Neural cell (in vitro differentiated cells): ENCODE measurements around the gene RIC3. TPM values are rescaled to one million over a fixed set of nuclear protein-coding genes. Genes with fewer than 3 reads are reported as not detected.

Source experiments
- H2AFZ ChIP-seq: fragments of 200-600, 300-800 bp; sonication (generic), shearing (Covaris generic); 2 replicates; pipeline ENCODE4 v1.6.0; 2014; ENCODE audit warnings: low read depth, mild to moderate bottlenecking, antibody characterized with exemption, low read length, moderate library complexity
- H3F3A ChIP-seq: fragments of 200-600 bp; shearing (Covaris generic); 2 replicates; pipeline ENCODE4 v1.6.1; 2016; ENCODE audit warnings: mild to moderate bottlenecking, moderate library complexity, mixed read lengths, antibody characterized with exemption, low read length; ENCODE audit not compliant: insufficient read depth, poor library complexity, severe bottlenecking
- H3K27ac ChIP-seq: fragments of 200-600, 300-800 bp; sonication (generic), shearing (Covaris generic); 2 replicates; pipeline ENCODE4 v1.5.1; 2014; ENCODE audit warnings: mild to moderate bottlenecking, low read length, moderate library complexity
- H3K27me3 ChIP-seq: fragments of 300-800, 200-600 bp; sonication (generic), shearing (Covaris generic); 2 replicates; pipeline ENCODE4 v1.6.0; 2014; ENCODE audit warnings: mild to moderate bottlenecking, low read depth, low read length, moderate library complexity; ENCODE audit not compliant: insufficient read depth
- H3K36me3 ChIP-seq: fragments of 300-800, 200-600 bp; sonication (generic), shearing (Covaris generic); 2 replicates; pipeline ENCODE4 v1.5.1; 2014; ENCODE audit warnings: mild to moderate bottlenecking, antibody characterized with exemption, low read length, moderate library complexity; ENCODE audit not compliant: insufficient read depth
- H3K4me2 ChIP-seq: fragments of 300-800, 200-600 bp; sonication (generic), shearing (Covaris generic); 2 replicates; pipeline ENCODE4 v1.6.0; 2014; ENCODE audit warnings: mild to moderate bottlenecking, low read length
- H3K4me3 ChIP-seq: fragments of 300-800, 200-600 bp; sonication (generic), shearing (Covaris generic); 2 replicates; pipeline ENCODE4 v1.5.1; 2014; ENCODE audit warnings: mild to moderate bottlenecking, low read length, moderate library complexity
- H3K79me2 ChIP-seq: fragments of 200-600 bp; shearing (Covaris generic); replicated peaks from 2 replicates; pipeline ENCODE4 v1.6.0; 2014; ENCODE audit warnings: mild to moderate bottlenecking, low read length, moderate library complexity; ENCODE audit not compliant: insufficient read depth
- H3K9ac ChIP-seq: fragments of 300-800, 200-600 bp; sonication (generic), shearing (Covaris generic); 2 replicates; pipeline ENCODE4 v1.6.1; 2016; ENCODE audit warnings: mild to moderate bottlenecking, low read length, mixed read lengths
- H3K9me2 ChIP-seq: fragments of 200-600 bp; shearing (Covaris generic); 2 replicates; pipeline ENCODE4 v1.6.1; 2016; ENCODE audit warnings: mild to moderate bottlenecking, low read length, mixed read lengths; ENCODE audit not compliant: insufficient read depth
- H3K9me3 ChIP-seq: fragments of 200-600, 300-800 bp; sonication (generic), shearing (Covaris generic); 2 replicates; pipeline ENCODE4 v1.6.1; 2016; ENCODE audit warnings: mild to moderate bottlenecking, mixed run types, low read length, moderate library complexity, mixed read lengths
- H4K20me1 ChIP-seq: fragments of 200-600 bp; shearing (Covaris generic); 2 replicates; pipeline ENCODE4 v1.6.1; 2016; ENCODE audit warnings: mild to moderate bottlenecking, mixed run types; ENCODE audit not compliant: insufficient read depth
- EP300 ChIP-seq: fragments of 450-650 bp; conservative IDR thresholded peaks from 2 replicates; pipeline ENCODE4 v1.6.1; 2014; ENCODE audit warnings: antibody characterized with exemption, mild to moderate bottlenecking, moderate library complexity; ENCODE audit not compliant: poor library complexity, severe bottlenecking
- EZH2 ChIP-seq: fragments of 200-600, 300-800 bp; shearing (Covaris generic), sonication (generic); IDR thresholded peaks from 2 replicates; pipeline ENCODE4 v1.6.1; 2014; ENCODE audit warnings: antibody characterized with exemption, low read length, borderline replicate concordance, mild to moderate bottlenecking; ENCODE audit not compliant: insufficient read depth, poor library complexity, severe bottlenecking
- MXI1 ChIP-seq: fragments of 450-650 bp; conservative IDR thresholded peaks from 2 replicates; pipeline ENCODE4 v1.6.1; 2014; ENCODE audit warnings: antibody characterized with exemption, mild to moderate bottlenecking; ENCODE audit not compliant: poor library complexity, severe bottlenecking
- POLR2AphosphoS5 ChIP-seq: IDR thresholded peaks from 2 replicates; pipeline ENCODE4 v1.6.1; 2012
- RAD21 ChIP-seq: fragments of 450-650 bp; conservative IDR thresholded peaks from 2 replicates; pipeline ENCODE4 v1.6.1; 2014; ENCODE audit warnings: antibody characterized with exemption, mild to moderate bottlenecking, moderate library complexity
- SMC3 ChIP-seq: fragments of 450-650 bp; conservative IDR thresholded peaks from 2 replicates; pipeline ENCODE4 v1.6.1; 2014; ENCODE audit warnings: antibody characterized with exemption, mild to moderate bottlenecking, moderate library complexity; ENCODE audit not compliant: poor library complexity
- TAF1 ChIP-seq: IDR thresholded peaks from 2 replicates; pipeline ENCODE4 v1.6.1; 2012; ENCODE audit warnings: low read depth
- polyA plus RNA-seq: library from polyadenylated mRNA; depleted of rRNA; stranded (reverse); fragments of >200 nt; gene quantifications from 2 replicates; pipeline ENCODE4 v1.2.3, GENCODE V29; 2014
- TF ChIP-seq, protein P1 (sequence below): fragments of 450-650 bp; IDR thresholded peaks from 2 replicates; pipeline ENCODE4 v1.5.1; 2014; ENCODE audit warnings: antibody characterized with exemption, mild to moderate bottlenecking, moderate library complexity; ENCODE audit not compliant: poor library complexity, severe bottlenecking
- TF ChIP-seq, protein P2 (sequence below): IDR thresholded peaks from 2 replicates; pipeline ENCODE4 v1.6.1; 2012; ENCODE audit warnings: borderline replicate concordance

RIC3 gene
- polyA plus RNA-seq, 1 donor from 2014 or later: 94.5 TPM

DNA sequence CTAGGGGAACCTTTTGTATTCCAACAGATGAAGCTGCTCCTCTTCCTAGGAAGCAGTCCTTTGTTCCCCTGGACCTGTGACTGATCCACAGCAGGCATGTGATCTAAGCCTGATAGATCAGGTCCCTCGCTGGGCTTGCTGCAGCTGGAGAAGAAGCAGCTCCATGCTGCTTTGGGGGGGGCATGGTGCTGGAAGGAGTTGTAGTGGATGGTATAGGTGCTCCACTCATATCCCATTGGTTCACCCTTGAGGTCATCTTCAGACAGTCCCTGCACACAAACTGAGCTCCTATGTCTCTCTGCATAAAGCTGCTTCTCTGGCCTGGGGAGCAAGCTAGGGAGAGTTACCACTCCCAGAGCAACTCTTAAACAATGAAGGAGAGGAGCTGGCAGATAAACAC is 9.5 kb upstream of the RIC3 start:
- Histone ChIP-seq H3K4me3 (no peak overlapping the region), H4K20me1 (no peaks in the 10 kb centered on the region), H3K27me3 (no peaks in the 10 kb centered on the region), H3K9ac (no peak overlapping the region), H3K9me3 (peaks cover 2% of the 10 kb centered on the region), H3F3A (no peaks in the 10 kb centered on the region), H2AFZ (no peak overlapping the region), H3K36me3 (no peaks in the 10 kb centered on the region), H3K79me2 (no peaks in the 10 kb centered on the region), H3K27ac (no peak overlapping the region), H3K9me2 (no peaks in the 10 kb centered on the region), H3K4me2 (no peak overlapping the region)
- no peak for TF ChIP-seq RAD21
- no peak for TF ChIP-seq EP300
- no peak for TF ChIP-seq SMC3
- TF ChIP-seq, protein P1, sequence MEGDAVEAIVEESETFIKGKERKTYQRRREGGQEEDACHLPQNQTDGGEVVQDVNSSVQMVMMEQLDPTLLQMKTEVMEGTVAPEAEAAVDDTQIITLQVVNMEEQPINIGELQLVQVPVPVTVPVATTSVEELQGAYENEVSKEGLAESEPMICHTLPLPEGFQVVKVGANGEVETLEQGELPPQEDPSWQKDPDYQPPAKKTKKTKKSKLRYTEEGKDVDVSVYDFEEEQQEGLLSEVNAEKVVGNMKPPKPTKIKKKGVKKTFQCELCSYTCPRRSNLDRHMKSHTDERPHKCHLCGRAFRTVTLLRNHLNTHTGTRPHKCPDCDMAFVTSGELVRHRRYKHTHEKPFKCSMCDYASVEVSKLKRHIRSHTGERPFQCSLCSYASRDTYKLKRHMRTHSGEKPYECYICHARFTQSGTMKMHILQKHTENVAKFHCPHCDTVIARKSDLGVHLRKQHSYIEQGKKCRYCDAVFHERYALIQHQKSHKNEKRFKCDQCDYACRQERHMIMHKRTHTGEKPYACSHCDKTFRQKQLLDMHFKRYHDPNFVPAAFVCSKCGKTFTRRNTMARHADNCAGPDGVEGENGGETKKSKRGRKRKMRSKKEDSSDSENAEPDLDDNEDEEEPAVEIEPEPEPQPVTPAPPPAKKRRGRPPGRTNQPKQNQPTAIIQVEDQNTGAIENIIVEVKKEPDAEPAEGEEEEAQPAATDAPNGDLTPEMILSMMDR: no peak
- no peak for TF ChIP-seq TAF1
- TF ChIP-seq, protein P2, sequence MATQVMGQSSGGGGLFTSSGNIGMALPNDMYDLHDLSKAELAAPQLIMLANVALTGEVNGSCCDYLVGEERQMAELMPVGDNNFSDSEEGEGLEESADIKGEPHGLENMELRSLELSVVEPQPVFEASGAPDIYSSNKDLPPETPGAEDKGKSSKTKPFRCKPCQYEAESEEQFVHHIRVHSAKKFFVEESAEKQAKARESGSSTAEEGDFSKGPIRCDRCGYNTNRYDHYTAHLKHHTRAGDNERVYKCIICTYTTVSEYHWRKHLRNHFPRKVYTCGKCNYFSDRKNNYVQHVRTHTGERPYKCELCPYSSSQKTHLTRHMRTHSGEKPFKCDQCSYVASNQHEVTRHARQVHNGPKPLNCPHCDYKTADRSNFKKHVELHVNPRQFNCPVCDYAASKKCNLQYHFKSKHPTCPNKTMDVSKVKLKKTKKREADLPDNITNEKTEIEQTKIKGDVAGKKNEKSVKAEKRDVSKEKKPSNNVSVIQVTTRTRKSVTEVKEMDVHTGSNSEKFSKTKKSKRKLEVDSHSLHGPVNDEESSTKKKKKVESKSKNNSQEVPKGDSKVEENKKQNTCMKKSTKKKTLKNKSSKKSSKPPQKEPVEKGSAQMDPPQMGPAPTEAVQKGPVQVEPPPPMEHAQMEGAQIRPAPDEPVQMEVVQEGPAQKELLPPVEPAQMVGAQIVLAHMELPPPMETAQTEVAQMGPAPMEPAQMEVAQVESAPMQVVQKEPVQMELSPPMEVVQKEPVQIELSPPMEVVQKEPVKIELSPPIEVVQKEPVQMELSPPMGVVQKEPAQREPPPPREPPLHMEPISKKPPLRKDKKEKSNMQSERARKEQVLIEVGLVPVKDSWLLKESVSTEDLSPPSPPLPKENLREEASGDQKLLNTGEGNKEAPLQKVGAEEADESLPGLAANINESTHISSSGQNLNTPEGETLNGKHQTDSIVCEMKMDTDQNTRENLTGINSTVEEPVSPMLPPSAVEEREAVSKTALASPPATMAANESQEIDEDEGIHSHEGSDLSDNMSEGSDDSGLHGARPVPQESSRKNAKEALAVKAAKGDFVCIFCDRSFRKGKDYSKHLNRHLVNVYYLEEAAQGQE: no peak

DNA sequence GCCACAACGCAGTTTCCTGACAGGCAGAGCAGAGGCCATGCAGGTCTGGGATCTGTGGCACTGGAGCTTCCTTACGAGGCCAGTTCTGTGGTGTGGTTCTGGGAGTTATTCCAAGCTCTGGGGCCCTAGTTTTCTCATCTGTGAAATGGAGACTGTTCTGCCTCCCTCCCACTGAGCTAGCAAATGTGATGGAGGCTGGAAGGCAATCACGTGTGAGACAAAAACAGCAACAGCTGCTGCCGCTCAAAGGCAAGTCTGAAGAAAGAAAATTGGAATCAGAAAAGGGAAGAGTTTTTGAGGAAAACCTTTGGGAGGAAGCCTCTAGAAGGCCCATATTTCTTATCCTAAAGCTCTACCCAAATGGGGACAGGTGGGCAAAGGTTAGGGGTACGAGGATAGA is 8.3 kb upstream of the RIC3 start:
- Histone ChIP-seq H3K4me2 (no peak overlapping the region), H3K79me2 (no peaks in the 10 kb centered on the region), H4K20me1 (no peaks in the 10 kb centered on the region), H3F3A (no peaks in the 10 kb centered on the region), H3K27me3 (no peaks in the 10 kb centered on the region), H2AFZ (no peak overlapping the region), H3K27ac (no peak overlapping the region), H3K36me3 (no peaks in the 10 kb centered on the region), H3K9ac (no peak overlapping the region), H3K4me3 (no peak overlapping the region), H3K9me2 (no peaks in the 10 kb centered on the region), H3K9me3 (no peaks in the 10 kb centered on the region)
- TF ChIP-seq EP300 (no peak), TAF1 (no peak), RAD21 (no peak), EZH2 (no peak), POLR2AphosphoS5 (no peak), MXI1 (no peak), SMC3 (no peak)
- TF ChIP-seq, protein P2: no peak
- TF ChIP-seq, protein P1: no peak
